Measurements from ENCODE around the gene PRICKLE1.

PRICKLE1 gene

GRCh38 chr12:42492267-42492666 lies 97.3 kb downstream of the PRICKLE1 start:
- DNase-seq (ENCODE audit: low read depth in 2 of 2) = no peak

- no peak for DNase-seq (ENCODE audit: low read depth in 2 of 2)
These were observed 99.2 kb downstream of the PRICKLE1 start for GRCh38 chr12:42490261-42490842.

- DNase-seq (ENCODE audit: low read depth in 2 of 2) = no peak
These were observed 103.1 kb downstream of the PRICKLE1 start for GRCh38 chr12:42486407-42486806.

- DNase-seq (ENCODE audit: low read depth in 2 of 2) = no peak
These were observed 103.7 kb downstream of the PRICKLE1 start for GRCh38 chr12:42485823-42486222.

GRCh38 chr12:42484996-42485395 lies 104.5 kb downstream of the PRICKLE1 start:
- DNase-seq (ENCODE audit: low read depth in 2 of 2) = no peak

GRCh38 chr12:42483521-42483790 lies 106.1 kb downstream of the PRICKLE1 start:
- DNase-seq (ENCODE audit: low read depth in 2 of 2) = no peak

GRCh38 chr12:42482748-42483520 lies 106.6 kb downstream of the PRICKLE1 start:
- peak in 1 of 2 donors; percentile 47 for DNase-seq (ENCODE audit: low read depth in 2 of 2)

- DNase-seq (ENCODE audit: low read depth in 2 of 2) = no peak
These were observed 107.4 kb downstream of the PRICKLE1 start for GRCh38 chr12:42482041-42482747.

GRCh38 chr12:42481368-42481767 lies 108.2 kb downstream of the PRICKLE1 start:
- DNase-seq (ENCODE audit: low read depth in 2 of 2) = no peak

- DNase-seq (ENCODE audit: low read depth in 2 of 2) = no peak
These were observed 111.6 kb downstream of the PRICKLE1 start for GRCh38 chr12:42477941-42478340.

- no peak for DNase-seq (ENCODE audit: low read depth in 2 of 2)
These were observed 114.4 kb downstream of the PRICKLE1 start for GRCh38 chr12:42475106-42475505.

GRCh38 chr12:42474391-42474790 lies 115.2 kb downstream of the PRICKLE1 start:
- no peak for DNase-seq (ENCODE audit: low read depth in 2 of 2)

GRCh38 chr12:42473561-42473960 lies 116.0 kb downstream of the PRICKLE1 start:
- no peak for DNase-seq (ENCODE audit: low read depth in 2 of 2)

- DNase-seq (ENCODE audit: low read depth in 2 of 2) = no peak
These were observed 116.4 kb downstream of the PRICKLE1 start for GRCh38 chr12:42473130-42473529.

GRCh38 chr12:42472376-42472775 lies 117.2 kb downstream of the PRICKLE1 start:
- DNase-seq (ENCODE audit: low read depth in 2 of 2) = no peak

GRCh38 chr12:42469355-42470175 lies 120.0 kb downstream of the PRICKLE1 start:
- DNase-seq (ENCODE audit: low read depth in 2 of 2) = no peak

- no peak for DNase-seq (ENCODE audit: low read depth in 2 of 2)
These were observed 120.6 kb downstream of the PRICKLE1 start for GRCh38 chr12:42468921-42469320.

GRCh38 chr12:42468341-42468821 lies 121.2 kb downstream of the PRICKLE1 start:
- no peak for DNase-seq (ENCODE audit: low read depth in 2 of 2)

GRCh38 chr12:42463671-42464070 lies 125.9 kb downstream of the PRICKLE1 start:
- no peak for DNase-seq (ENCODE audit: low read depth in 2 of 2)

- DNase-seq (ENCODE audit: low read depth in 2 of 2) = no peak
These were observed 127.1 kb downstream of the PRICKLE1 start for GRCh38 chr12:42462486-42462885.

GRCh38 chr12:42459336-42459847 lies 130.2 kb downstream of the PRICKLE1 start:
- no peak for DNase-seq (ENCODE audit: low read depth in 2 of 2)

GRCh38 chr12:42458575-42458974 lies 131.0 kb downstream of the PRICKLE1 start:
- DNase-seq (ENCODE audit: low read depth in 2 of 2) = no peak

All from activated CD4-positive, alpha-beta T cell treated with anti-CD3 and anti-CD28 coated beads for 24 hours (primary cell).